ENCODE measurements around the gene SUGCT.

The SUGCT gene

DNA sequence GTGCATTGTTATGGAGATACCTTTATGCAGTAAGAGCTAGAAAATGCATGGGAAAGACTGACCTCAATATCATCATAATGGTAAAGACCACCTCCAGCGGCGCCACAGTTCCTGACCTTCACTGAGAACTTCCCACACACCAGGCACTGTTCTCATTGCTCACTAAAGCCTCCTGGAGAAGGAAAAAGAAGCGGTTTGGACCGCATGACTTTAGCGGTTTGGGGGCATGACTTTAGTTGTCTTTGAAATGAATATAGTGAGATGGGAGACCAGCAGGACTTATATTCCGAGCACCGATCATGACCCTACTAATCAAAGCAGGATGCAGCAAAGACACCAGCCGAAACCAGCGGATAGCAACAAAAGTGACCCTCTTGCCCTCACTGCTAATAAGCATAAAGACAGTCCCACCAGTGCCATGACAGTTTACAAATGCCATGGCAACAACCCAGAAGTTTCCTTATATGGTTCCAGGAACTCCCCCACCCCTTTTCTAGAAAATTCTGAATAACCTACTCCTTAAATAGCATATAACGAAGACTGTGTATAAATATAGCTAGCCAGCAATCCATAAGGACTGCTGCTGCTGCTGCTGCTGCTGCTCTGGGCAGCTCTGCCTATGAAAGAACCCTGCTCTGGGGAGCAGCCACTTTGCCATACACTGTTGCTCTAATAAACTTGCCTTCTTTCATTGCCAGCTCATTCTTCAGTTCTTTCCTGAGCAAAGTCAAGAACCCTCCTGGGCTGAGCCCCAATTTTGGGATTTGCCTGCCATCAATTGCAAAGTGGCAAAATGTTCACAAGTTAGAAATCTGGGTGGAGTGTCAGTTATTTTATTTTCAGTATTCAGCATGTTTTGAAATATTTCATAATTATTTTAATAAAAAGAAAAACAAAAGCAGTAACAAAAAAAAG lies 694.1 kb downstream of the SUGCT start:
- no peak overlapping the region for H3K4me3 ChIP-seq (ENCODE audit: low read length)
- peaks cover 34% of the 10 kb centered on the region for H3K4me1 ChIP-seq (ENCODE audit: control insufficient read depth, insufficient read depth, low read length)
- H3K36me3 ChIP-seq (ENCODE audit: insufficient read depth, low read length), result no peaks in the 10 kb centered on the region
- H3K4me2 ChIP-seq (ENCODE audit: low read length), result no peak overlapping the region
- no peak overlapping the region for H3K9ac ChIP-seq (ENCODE audit: low read depth, low read length)
- H3K9me3 ChIP-seq (replicated peaks; ENCODE audit: low read length), result no peaks in the 10 kb centered on the region
- no peaks in the 10 kb centered on the region for H3K27me3 ChIP-seq (ENCODE audit: control insufficient read depth, insufficient read depth, low read length)

DNA sequence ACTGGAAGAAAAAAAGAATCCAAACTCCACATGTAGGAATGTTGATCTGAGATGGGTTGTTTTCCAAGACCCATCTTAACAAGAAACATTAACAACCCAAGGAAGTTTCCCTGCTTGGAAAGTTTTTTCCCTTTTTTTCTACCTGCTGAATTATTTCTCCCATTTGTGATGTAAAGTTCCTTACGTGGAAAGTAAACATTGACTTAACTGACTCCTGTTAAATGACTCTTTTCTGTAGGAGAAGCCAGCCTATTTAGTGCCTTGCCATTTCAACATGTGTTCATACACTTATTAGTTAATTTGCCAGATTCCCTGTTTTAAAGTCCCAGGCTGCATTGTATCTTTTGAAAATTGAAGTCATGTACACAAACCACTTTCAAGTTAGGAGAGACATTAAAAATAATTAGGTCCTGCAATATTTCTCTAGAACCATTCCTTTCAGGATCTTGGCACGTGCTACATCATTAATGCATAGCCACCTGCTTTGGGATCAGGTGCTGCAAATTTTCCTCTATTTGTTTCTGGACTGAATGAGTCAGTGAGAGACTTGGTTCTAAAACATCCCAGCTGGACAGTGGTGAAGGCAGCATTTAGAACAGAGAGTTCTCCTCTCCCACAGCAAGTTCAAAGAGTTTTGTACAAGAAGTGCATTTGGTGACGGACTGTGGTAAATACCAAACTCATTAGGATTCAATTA lies 698.5 kb downstream of the SUGCT start:
- Histone ChIP-seq H3K9me3 (replicated peaks; ENCODE audit: low read length) (no peaks in the 10 kb centered on the region), H3K27me3 (ENCODE audit: control insufficient read depth, insufficient read depth, low read length) (no peaks in the 10 kb centered on the region), H3K4me2 (ENCODE audit: low read length) (no peak overlapping the region), H3K4me1 (ENCODE audit: control insufficient read depth, insufficient read depth, low read length) (no peaks in the 10 kb centered on the region), H3K36me3 (ENCODE audit: insufficient read depth, low read length) (no peaks in the 10 kb centered on the region), H3K9ac (ENCODE audit: low read depth, low read length) (peak overlapping the region; percentile 14), H3K4me3 (ENCODE audit: low read length) (no peak overlapping the region)

DNA sequence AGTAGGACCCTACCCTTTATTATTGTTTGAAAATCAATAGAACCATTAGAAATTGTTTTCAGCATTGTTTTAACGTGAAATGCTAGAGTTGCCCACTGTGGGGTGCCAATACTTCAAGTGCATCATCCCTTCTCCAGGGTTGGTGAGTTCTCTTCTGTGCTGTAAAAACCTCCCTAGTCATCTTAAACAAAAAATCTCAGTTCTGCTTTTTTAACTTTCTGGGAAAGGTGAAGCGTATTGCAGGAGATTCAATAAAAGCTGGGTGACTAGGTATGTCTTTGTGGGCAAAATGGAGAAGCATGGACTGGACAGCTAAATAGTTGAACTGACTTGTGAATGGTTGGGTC lies 699.1 kb downstream of the SUGCT start:
- H3K36me3 ChIP-seq (ENCODE audit: insufficient read depth, low read length), result no peaks in the 10 kb centered on the region
- H3K27me3 ChIP-seq (ENCODE audit: control insufficient read depth, insufficient read depth, low read length), result no peaks in the 10 kb centered on the region
- H3K4me3 ChIP-seq (ENCODE audit: low read length), result no peak overlapping the region
- H3K4me2 ChIP-seq (ENCODE audit: low read length), result no peak overlapping the region
- H3K9me3 ChIP-seq (replicated peaks; ENCODE audit: low read length), result no peaks in the 10 kb centered on the region
- H3K4me1 ChIP-seq (ENCODE audit: control insufficient read depth, insufficient read depth, low read length), result no peaks in the 10 kb centered on the region
- H3K9ac ChIP-seq (ENCODE audit: low read depth, low read length), result peak overlapping the region; percentile 14

DNA sequence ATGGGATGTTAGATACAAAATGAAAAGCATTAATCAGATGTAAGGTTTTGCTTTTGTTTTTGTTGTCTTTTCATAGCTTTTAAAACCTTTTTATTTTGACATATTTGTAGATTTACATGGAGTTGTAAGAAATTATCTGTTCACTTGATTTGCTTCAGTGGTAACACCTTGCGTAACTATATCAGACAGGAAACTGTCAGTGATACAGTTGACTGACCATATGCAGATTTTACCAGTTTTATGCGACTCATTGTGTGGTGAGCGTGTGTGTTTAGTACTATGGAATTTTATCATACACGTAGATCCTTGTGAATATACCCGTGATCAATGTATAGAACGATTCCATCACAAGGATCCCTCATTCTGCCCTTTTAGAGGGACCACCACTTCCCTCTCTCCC lies 701.4 kb downstream of the SUGCT start:
- H3K9ac ChIP-seq (ENCODE audit: low read depth, low read length), result no peak overlapping the region
- H3K4me1 ChIP-seq (ENCODE audit: control insufficient read depth, insufficient read depth, low read length), result no peaks in the 10 kb centered on the region
- H3K4me2 ChIP-seq (ENCODE audit: low read length), result no peak overlapping the region
- peaks cover 5% of the 10 kb centered on the region for H3K36me3 ChIP-seq (ENCODE audit: insufficient read depth, low read length)
- H3K9me3 ChIP-seq (replicated peaks; ENCODE audit: low read length), result peaks cover 5% of the 10 kb centered on the region
- H3K4me3 ChIP-seq (ENCODE audit: low read length), result no peak overlapping the region
- no peaks in the 10 kb centered on the region for H3K27me3 ChIP-seq (ENCODE audit: control insufficient read depth, insufficient read depth, low read length)

DNA sequence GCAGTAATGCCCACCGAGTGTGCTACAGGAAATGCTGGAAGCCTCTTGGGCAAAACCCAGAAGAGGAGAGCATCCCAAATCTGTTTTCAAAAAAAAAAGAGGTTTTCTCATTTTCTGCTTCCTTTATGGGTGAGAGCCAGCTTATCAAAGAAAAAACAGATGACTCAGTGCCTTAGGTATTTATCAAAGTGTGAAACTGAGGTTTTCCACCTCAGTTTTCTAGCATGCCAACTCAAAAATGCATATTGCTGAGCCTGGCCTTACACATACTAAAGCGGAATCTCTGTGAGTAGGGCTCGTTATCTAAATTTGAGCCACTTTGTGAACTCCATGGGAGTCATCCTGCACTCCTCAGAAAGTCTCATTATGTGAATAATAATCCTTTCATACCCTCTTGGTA lies 705.1 kb downstream of the SUGCT start:
- H3K9me3 ChIP-seq (replicated peaks; ENCODE audit: low read length), result peaks cover 5% of the 10 kb centered on the region
- H3K4me3 ChIP-seq (ENCODE audit: low read length), result no peak overlapping the region
- H3K36me3 ChIP-seq (ENCODE audit: insufficient read depth, low read length), result peaks cover 5% of the 10 kb centered on the region
- H3K4me1 ChIP-seq (ENCODE audit: control insufficient read depth, insufficient read depth, low read length), result no peaks in the 10 kb centered on the region
- no peak overlapping the region for H3K4me2 ChIP-seq (ENCODE audit: low read length)
- no peaks in the 10 kb centered on the region for H3K27me3 ChIP-seq (ENCODE audit: control insufficient read depth, insufficient read depth, low read length)
- H3K9ac ChIP-seq (ENCODE audit: low read depth, low read length), result no peak overlapping the region

DNA sequence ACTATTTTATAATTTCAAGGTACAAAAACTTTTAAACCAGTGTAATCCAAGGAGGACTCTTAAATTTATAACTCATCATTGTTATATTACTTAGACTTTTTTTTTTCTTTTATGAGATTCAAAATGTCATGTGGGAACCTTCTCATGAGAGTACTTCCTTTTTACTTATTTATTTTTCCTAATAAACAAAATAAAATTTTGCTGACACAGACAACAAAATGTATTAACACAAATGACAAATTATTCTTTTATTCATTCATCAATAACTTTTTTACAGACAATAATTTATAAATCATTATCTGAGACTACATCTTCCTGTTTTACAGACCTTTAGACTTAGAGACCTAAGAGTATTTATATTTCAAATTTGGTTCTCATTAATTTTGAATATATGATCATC lies 706.2 kb downstream of the SUGCT start:
- no peak overlapping the region for H3K9ac ChIP-seq (ENCODE audit: low read depth, low read length)
- no peaks in the 10 kb centered on the region for H3K4me1 ChIP-seq (ENCODE audit: control insufficient read depth, insufficient read depth, low read length)
- H3K9me3 ChIP-seq (replicated peaks; ENCODE audit: low read length), result peaks cover 5% of the 10 kb centered on the region
- H3K4me3 ChIP-seq (ENCODE audit: low read length), result no peak overlapping the region
- peaks cover 5% of the 10 kb centered on the region for H3K36me3 ChIP-seq (ENCODE audit: insufficient read depth, low read length)
- H3K4me2 ChIP-seq (ENCODE audit: low read length), result no peak overlapping the region
- no peaks in the 10 kb centered on the region for H3K27me3 ChIP-seq (ENCODE audit: control insufficient read depth, insufficient read depth, low read length)

DNA sequence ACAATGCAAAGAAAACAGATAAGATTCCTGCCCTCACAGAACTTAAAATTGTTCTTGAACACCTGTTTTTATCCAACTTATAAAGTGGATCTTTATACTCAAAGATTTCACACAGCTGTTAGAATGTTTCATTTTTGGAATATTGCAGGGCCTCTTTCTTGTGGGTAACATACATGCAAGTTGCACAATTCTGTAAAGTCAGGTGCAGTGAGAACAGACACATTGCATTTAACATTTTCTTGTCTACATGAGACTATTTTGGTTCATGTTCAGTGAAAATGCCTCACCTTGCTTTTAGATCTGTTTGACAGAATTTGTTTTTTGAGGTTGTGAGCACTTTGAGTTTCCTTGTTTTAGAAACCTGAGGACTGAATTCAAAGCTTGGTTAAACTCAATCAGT lies 707.8 kb downstream of the SUGCT start:
- peaks cover 5% of the 10 kb centered on the region for H3K36me3 ChIP-seq (ENCODE audit: insufficient read depth, low read length)
- H3K4me3 ChIP-seq (ENCODE audit: low read length), result no peak overlapping the region
- H3K4me1 ChIP-seq (ENCODE audit: control insufficient read depth, insufficient read depth, low read length), result no peaks in the 10 kb centered on the region
- peaks cover 5% of the 10 kb centered on the region for H3K9me3 ChIP-seq (replicated peaks; ENCODE audit: low read length)
- H3K9ac ChIP-seq (ENCODE audit: low read depth, low read length), result no peak overlapping the region
- H3K27me3 ChIP-seq (ENCODE audit: control insufficient read depth, insufficient read depth, low read length), result no peaks in the 10 kb centered on the region
- no peak overlapping the region for H3K4me2 ChIP-seq (ENCODE audit: low read length)

DNA sequence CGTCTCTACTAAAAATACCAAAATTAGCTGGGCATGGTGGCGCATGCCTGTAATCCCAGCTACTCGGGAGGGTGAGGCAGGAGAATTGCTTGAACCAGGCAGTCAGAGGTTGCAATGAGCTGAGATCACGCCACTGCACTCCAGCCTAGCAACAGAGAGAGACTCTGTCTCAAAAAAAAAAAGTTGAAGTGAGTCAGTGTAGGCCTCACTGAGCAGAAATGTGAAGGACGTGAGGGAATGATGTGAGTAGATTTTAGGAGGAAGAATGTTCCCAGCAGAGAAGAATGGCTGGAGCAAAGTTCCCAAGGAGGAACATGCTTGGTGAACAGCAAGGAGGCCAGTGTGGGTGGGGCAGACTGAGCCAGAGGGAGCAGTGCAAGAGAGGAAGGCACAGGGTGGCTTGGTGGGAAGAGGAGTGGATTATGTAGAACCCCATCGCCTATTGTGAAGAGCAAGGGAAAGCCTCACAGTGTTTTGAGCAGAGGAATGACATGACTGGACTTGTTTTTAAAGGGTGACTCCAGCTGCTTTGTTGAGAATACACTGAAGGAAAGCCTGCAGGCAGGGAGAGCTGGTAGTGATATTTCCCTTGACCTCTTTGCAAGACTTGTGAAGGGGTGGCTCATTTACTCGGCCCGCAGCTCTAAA lies 708.7 kb downstream of the SUGCT start:
- peak overlapping the region; percentile 32 for H3K9ac ChIP-seq (ENCODE audit: low read depth, low read length)
- H3K4me3 ChIP-seq (ENCODE audit: low read length), result no peak overlapping the region
- peaks cover 5% of the 10 kb centered on the region for H3K36me3 ChIP-seq (ENCODE audit: insufficient read depth, low read length)
- H3K4me2 ChIP-seq (ENCODE audit: low read length), result no peak overlapping the region
- peaks cover 5% of the 10 kb centered on the region for H3K9me3 ChIP-seq (replicated peaks; ENCODE audit: low read length)
- no peaks in the 10 kb centered on the region for H3K4me1 ChIP-seq (ENCODE audit: control insufficient read depth, insufficient read depth, low read length)
- H3K27me3 ChIP-seq (ENCODE audit: control insufficient read depth, insufficient read depth, low read length), result no peaks in the 10 kb centered on the region

DNA sequence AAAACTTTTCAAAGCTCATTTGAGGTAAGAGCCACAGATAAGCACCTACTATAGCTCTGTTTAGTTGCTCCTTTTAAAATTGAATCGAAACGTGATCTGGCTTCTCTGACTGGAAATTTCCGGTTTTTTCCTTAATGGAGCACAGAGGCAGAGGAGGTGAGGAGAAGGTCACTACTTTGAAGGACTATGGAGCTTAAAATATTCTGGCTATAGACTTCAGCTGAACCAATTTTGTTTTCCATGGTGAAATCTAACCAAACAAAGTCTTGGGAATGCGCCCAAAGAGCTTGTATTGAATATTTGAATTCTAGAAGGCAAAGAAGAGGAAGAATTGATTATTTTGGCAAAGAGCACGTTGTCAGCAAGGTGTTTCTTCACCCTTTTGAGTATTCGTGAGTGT lies 711.1 kb downstream of the SUGCT start:
- no peaks in the 10 kb centered on the region for H3K36me3 ChIP-seq (ENCODE audit: insufficient read depth, low read length)
- no peaks in the 10 kb centered on the region for H3K27me3 ChIP-seq (ENCODE audit: control insufficient read depth, insufficient read depth, low read length)
- H3K9ac ChIP-seq (ENCODE audit: low read depth, low read length), result no peak overlapping the region
- H3K4me2 ChIP-seq (ENCODE audit: low read length), result no peak overlapping the region
- H3K9me3 ChIP-seq (replicated peaks; ENCODE audit: low read length), result no peaks in the 10 kb centered on the region
- no peak overlapping the region for H3K4me3 ChIP-seq (ENCODE audit: low read length)
- no peaks in the 10 kb centered on the region for H3K4me1 ChIP-seq (ENCODE audit: control insufficient read depth, insufficient read depth, low read length)

DNA sequence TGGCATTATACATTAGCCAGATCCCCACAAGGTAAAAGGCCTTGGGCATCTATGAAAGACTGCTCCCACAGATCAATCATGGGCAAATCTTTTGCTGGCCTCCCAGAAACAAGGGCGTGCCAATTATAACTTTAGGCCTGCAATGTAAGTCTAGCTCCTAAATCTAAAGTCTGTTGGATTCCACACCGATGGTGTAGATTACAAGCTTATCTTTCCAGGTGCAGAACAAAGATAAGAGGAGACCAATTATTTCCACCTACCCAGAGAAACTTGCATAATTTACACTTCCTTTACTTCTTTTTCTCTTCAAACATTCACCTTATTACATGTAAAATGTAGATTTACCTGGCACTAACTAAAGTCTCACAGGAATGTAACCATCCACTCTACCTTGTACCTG lies 713.1 kb downstream of the SUGCT start:
- Histone ChIP-seq H3K9ac (ENCODE audit: low read depth, low read length) (no peak overlapping the region), H3K36me3 (ENCODE audit: insufficient read depth, low read length) (no peaks in the 10 kb centered on the region), H3K27me3 (ENCODE audit: control insufficient read depth, insufficient read depth, low read length) (no peaks in the 10 kb centered on the region), H3K4me2 (ENCODE audit: low read length) (no peak overlapping the region), H3K4me3 (ENCODE audit: low read length) (no peak overlapping the region), H3K9me3 (replicated peaks; ENCODE audit: low read length) (no peaks in the 10 kb centered on the region), H3K4me1 (ENCODE audit: control insufficient read depth, insufficient read depth, low read length) (no peaks in the 10 kb centered on the region)

DNA sequence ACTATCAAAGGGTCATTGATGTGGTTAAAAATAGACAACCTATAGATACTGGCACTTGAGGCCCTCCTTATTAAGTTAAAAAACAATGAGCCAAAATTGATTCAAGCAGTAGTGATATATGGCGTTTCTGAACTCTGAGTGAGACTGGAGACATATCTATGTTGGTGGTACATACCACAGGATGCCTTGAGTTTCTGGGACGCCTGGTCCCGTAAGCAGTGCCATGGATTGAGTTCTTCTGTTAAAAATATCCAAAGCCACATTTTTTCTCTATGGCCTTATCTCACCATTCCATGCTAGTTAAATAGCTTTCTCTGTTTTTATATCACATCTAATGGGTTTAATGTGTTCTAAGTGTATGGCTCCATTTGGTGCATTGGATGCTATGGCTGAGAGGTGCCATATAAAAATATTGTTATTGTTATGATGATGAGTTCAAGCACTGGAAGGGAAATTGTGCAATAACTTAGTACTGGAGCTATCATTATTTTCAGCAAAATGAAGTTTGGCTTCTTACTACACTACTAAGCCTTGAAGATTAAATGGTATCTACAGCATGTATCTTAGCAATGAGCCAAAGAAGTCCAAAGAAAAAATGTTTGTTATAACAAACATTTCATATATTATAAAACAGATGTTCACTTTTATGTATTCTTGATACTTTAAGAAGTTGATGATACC lies 713.9 kb downstream of the SUGCT start:
- Histone ChIP-seq H3K4me3 (ENCODE audit: low read length) (no peak overlapping the region), H3K36me3 (ENCODE audit: insufficient read depth, low read length) (no peaks in the 10 kb centered on the region), H3K9ac (ENCODE audit: low read depth, low read length) (no peak overlapping the region), H3K4me1 (ENCODE audit: control insufficient read depth, insufficient read depth, low read length) (no peaks in the 10 kb centered on the region), H3K9me3 (replicated peaks; ENCODE audit: low read length) (no peaks in the 10 kb centered on the region), H3K4me2 (ENCODE audit: low read length) (no peak overlapping the region), H3K27me3 (ENCODE audit: control insufficient read depth, insufficient read depth, low read length) (no peaks in the 10 kb centered on the region)

Measured in skeletal muscle satellite cell (primary cell).